Colonic mucosa (tissue), 4 donors: ENCODE results near the gene C6orf52. TPM values are rescaled to one million over a fixed set of nuclear protein-coding genes. Genes with fewer than 3 reads are reported as not detected.

ENCODE experiments used
- DNase-seq: peaks from one replicate; pipeline ENCODE4 v3.0.0-alpha.2; 2020
- H3K27ac ChIP-seq: fragments of 200-600 bp; one replicate; pipeline ENCODE4 v1.8.0; 2021
- H3K27me3 ChIP-seq: fragments of 200-600 bp; one replicate; pipeline ENCODE4 v1.8.0; 2021
- H3K36me3 ChIP-seq: fragments of 200-600 bp; one replicate; pipeline ENCODE4 v1.8.0; 2021
- H3K4me1 ChIP-seq: fragments of 200-600 bp; one replicate; pipeline ENCODE4 v1.8.0; 2021; ENCODE audit warnings: mild to moderate bottlenecking
- H3K4me3 ChIP-seq: fragments of 200-600 bp; one replicate; pipeline ENCODE4 v1.8.0; 2021
- H3K9ac ChIP-seq, 2 donors: one replicate each; pipeline ENCODE4 v1.7.0; 2013; ENCODE audit warnings: control low read depth in 2 of 2, low read depth in 2 of 2, low read length in 2 of 2
- H3K9me3 ChIP-seq: fragments of 200-600 bp; one replicate; pipeline ENCODE4 v1.8.0; 2021
- CTCF ChIP-seq: fragments of 200-600 bp; IDR thresholded peaks from one replicate; pipeline ENCODE4 v1.8.0; 2022; ENCODE audit warnings: antibody characterized with exemption, mild to moderate bottlenecking
- intact Hi-C: fragments of 100-400 bp; cut with DNase I; formaldehyde crosslinking; loops from one replicate; pipeline ENCODE4 v1.14.1; 2022
- total RNA-seq, 2 donors: library from RNA; stranded (reverse); fragmentation: NEBNext Ultra II Directional in 1 of 2; extraction: Animal tissue kit (Norgen Biotek cat#: 25700) in 1 of 2; gene quantifications; one replicate each; pipeline ENCODE4 v1.2.1, GENCODE V29; 2021
- donor health status: healthy.
- donor health status: DM: no; HTN: no; CAD: no.
- donor health status: DM: no; HTN: no; CAD: no.

Gene C6orf52
- total RNA-seq, 2 donors from 2014 or later = 0.69 to 0.99 TPM

DNA sequence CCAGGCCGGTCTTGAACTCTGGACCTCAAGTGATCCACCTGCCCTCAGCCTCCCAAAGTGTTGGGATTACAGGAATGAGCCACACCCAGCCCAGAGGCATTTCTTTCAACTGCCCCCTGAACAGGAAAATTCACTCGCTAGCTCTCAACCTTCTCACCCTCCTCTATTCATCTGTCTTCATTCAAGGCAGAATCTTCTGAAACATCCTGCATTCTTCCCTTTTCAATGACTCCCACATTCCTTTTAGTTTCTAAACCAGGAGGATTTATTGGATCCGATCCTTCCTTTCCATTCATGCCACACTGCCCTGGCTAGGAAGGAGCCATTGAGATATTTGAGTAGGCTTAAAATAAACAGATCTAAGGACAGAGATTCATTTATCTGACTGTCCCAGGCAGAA is 52.9 kb downstream of the C6orf52 start:
- intact Hi-C loops = no loop called here
- no peak for DNase-seq
- Histone ChIP-seq H3K4me3 (no peak overlapping the region), H3K36me3 (no peaks in the 10 kb centered on the region), H3K27ac (no peak overlapping the region), H3K27me3 (no peaks in the 10 kb centered on the region), H3K4me1 (no peaks in the 10 kb centered on the region), H3K9ac (no peak overlapping the region), H3K9me3 (no peaks in the 10 kb centered on the region)
- no peak for TF ChIP-seq CTCF

DNA sequence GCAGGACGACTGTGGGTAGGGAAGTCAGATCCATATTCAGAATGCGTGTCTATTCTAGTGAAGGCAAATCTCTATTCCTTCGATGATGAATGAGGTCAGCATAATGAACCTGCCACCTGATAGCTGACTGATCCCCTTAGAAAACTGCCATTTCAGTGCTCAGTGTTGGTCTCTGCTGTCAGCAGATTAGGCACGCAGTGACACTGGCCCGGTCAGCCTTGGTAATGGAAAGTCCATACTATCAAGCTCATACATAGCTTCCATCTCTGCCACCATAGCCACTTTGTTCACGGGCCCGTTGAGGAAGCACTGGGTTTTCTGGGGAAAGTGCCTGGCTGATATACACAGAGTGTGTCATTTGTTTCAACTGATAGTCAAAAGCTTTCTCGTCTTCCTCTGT is 54.0 kb downstream of the C6orf52 start:
- Histone ChIP-seq H3K4me1 (no peaks in the 10 kb centered on the region), H3K9me3 (no peaks in the 10 kb centered on the region), H3K4me3 (no peak overlapping the region), H3K9ac (no peak overlapping the region), H3K36me3 (no peaks in the 10 kb centered on the region), H3K27me3 (no peaks in the 10 kb centered on the region), H3K27ac (no peak overlapping the region)
- no peak for DNase-seq
- TF ChIP-seq CTCF = no peak
- intact Hi-C loops = no loop called here

DNA sequence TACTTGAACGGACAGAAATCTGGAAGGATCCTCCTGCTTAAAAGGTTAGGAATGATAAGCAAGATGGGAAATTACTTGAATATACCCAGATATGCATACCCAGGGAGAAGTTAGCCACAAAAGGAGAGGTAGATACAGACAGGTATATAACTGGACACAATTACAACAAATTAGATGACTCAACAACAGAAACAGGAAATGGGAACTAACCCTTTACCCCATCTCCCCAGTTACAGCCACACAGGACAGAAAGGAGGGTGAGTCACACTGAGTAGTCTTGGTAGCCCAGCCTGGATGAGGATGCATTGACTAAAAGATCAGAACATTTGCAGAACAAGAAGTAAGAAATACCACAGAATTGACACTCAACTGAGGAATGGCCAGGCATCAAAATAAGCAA is 61.2 kb downstream of the C6orf52 start:
- Histone ChIP-seq H3K9ac (no peak overlapping the region), H3K36me3 (no peaks in the 10 kb centered on the region), H3K4me3 (no peak overlapping the region), H3K4me1 (no peaks in the 10 kb centered on the region), H3K27ac (no peak overlapping the region), H3K27me3 (no peaks in the 10 kb centered on the region), H3K9me3 (no peaks in the 10 kb centered on the region)
- DNase-seq = no peak
- intact Hi-C loops = no loop called here
- no peak for TF ChIP-seq CTCF

GRCh38 chr6:10630178-10630577 is 64.2 kb downstream of the C6orf52 start:
- no peaks in the 10 kb centered on the region for H3K27me3 ChIP-seq
- H3K27ac ChIP-seq = no peak overlapping the region
- no peak for DNase-seq
- H3K36me3 ChIP-seq = no peaks in the 10 kb centered on the region
- H3K4me1 ChIP-seq = no peaks in the 10 kb centered on the region
- no peak for TF ChIP-seq CTCF
- no peak overlapping the region for H3K9ac ChIP-seq
- no peak overlapping the region for H3K4me3 ChIP-seq
- H3K9me3 ChIP-seq = no peaks in the 10 kb centered on the region
- intact Hi-C loops = no loop called here

GRCh38 chr6:10627800-10628199 is 66.6 kb downstream of the C6orf52 start:
- Histone ChIP-seq H3K36me3 (no peaks in the 10 kb centered on the region), H3K9ac (no peak overlapping the region), H3K4me1 (no peaks in the 10 kb centered on the region), H3K27ac (no peak overlapping the region), H3K9me3 (no peaks in the 10 kb centered on the region), H3K4me3 (no peak overlapping the region), H3K27me3 (no peaks in the 10 kb centered on the region)
- TF ChIP-seq CTCF = no peak
- DNase-seq = no peak
- intact Hi-C loops = no loop called here
